NCI-H345 treated with DMSO at 0.1 percent for 48 hours (cell line): Measurements from ENCODE around the gene LPGAT1.

Source experiments
- DNase-seq: peaks from one replicate; lab custom pipeline; 2025; ENCODE audit not compliant: unreplicated experiment; lab: John Stamatoyannopoulos, UW

LPGAT1 gene

DNA sequence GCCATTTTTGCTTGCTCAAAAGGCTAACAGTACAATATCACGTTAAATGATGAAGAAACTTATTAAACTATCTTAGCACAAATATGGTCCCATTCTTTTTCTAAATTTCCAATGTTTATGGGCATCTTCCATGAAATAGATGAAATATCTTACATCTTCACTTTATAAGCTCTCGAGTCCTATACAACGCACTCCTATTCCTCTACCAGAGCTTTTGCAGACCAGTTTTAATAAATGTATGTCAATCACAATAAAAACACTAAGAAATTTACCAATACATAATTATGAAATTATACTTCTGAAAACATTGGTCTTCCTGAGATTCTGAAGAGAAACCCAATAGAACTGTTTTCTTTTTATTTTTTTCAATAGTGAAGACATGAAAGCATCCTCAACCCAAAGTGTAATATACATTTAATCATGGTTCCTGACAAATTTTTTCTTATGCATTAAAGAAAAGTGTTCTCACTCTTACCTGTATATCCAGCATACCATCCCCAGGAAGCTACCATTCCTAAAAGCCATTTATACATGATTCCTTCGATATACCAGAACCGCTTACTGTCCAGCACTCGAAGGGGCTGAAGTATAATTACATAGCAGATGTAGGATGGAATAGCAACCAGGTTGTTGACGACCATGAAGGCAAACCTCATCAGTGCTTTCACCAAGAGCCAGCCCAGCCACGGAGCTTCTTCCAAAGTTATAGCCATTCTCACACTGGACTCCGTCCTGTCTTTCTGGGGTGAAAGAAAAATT is 1.8 kb downstream of the LPGAT1 start:
- no peak for DNase-seq

GRCh38 chr1:211827051-211827450 is 3.5 kb downstream of the LPGAT1 start:
- no peak for DNase-seq

DNA sequence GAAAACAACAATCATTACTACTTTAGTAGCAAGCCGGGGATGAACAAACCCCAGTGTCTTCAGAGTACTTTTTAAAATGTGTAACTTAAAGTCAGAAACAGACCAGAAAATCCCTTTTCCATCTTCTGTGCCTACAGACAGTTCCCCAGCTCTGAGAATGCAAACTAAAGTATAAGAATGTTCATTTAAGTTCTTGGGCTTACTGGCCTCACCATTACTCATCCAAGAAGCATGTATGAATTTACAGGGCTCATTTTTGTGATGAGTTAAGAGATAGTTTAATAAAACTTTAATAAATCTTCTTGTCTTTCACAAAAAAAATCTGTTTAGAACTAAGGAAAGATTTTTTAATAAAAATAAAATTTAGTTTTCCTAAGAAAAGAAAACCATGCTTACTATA is 4.6 kb downstream of the LPGAT1 start:
- no peak for DNase-seq

DNA sequence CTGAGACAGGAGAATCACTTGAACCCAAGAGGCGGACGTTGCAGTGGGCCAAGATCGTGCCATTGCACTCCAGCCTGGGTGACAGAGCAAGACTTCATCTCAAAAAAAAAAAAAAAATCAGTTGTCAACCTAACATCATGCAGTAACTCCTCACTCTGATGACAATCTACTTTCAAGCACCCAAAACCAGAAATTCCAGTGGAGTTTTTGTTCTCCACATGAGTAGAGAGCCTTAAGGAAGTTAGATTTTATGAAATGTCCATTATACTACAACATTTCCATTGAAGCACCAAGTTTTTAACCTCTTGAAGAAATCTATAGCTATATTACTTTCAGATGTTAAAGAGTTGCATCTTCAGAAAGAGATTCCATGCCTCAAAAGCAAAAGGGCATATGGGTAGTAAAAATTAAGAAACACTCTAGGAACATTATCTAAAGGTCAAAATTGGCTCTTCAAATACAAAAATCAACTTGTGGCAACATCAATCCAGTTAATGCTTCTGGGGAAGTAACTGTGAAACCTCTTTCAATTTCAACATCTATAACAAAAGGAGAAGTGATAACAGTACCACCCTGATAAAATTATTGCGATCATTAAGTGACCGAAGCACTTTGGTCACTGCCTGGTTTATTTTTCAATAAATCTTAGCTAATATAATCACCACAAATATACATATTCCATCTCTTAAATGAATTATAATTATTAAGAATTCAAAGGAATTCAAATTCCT is 7.7 kb downstream of the LPGAT1 start:
- DNase-seq: no peak

DNA sequence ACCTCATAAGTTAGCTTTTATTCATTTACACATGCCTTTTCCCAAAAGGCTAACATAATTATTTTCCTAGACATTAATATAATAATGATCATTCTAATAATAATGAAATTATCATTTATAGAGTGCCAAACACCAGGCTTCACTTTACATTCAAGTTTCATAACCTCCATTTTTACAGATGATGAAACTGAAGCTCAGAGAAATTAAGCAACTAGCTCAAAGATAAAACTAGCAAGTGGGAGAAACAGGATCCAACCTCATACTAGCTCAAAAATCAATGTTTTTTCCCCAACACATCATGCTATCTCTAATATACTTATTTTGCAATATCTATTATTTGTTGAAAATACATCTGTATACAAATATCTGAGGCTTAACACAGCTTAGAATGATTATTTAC is 14.0 kb downstream of the LPGAT1 start:
- no peak for DNase-seq

DNA sequence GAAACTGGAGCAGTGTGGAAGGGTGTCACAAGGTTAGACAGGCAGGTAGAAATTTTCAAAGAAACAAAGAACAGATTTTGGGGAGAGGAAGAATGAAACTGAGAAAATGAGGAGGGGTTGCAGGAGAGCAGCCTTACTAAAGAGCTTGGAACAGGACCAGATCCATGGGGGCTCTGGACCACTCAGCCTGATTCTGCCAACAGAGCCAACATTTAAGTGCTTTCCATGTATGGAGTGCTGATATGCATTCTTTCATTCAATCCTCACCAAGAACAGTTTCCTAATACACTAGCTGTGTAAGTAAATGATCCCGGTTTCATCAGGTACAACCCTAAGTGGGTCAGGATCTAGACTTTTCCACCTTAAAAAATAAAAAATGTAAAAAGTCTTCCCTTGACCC is 16.2 kb downstream of the LPGAT1 start:
- no peak for DNase-seq

DNA sequence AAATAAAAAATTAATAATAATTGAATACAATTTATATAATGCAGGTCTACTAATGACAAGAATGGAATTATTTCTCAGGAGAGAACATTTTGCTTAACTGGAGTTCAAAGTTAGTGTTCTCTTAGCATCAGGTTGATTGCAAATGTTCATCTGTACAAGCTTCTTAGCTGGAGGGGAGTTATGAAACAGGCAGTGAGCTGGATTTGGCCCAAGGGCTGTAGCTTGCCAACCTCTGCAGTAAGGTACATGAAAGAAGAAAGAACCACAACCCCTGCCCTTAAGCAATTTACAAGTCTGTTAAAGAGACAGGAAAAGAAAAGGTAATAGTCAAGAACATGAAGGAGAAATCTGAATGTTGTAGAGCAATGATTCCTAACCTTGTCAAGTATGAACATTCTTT is 17.0 kb downstream of the LPGAT1 start:
- no peak for DNase-seq

DNA sequence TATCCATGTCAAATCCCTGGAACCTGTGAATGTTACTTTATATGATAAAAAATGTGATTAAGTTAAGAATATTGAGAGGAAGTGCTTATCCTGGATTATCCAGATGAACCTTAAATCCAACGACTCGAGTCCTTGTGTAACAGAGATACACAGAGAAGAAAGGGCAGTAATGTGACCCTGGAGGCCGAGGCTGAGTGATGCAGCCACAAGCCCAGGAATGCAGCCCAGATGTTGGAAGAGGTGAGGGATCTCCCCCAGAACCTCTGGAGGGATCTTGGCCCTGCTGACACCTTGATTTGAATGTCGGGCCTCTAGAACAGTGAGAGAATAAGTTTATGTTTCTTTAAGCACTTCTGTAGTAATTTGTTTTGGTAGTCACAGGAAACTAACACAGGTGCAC is 18.0 kb downstream of the LPGAT1 start:
- DNase-seq: no peak

DNA sequence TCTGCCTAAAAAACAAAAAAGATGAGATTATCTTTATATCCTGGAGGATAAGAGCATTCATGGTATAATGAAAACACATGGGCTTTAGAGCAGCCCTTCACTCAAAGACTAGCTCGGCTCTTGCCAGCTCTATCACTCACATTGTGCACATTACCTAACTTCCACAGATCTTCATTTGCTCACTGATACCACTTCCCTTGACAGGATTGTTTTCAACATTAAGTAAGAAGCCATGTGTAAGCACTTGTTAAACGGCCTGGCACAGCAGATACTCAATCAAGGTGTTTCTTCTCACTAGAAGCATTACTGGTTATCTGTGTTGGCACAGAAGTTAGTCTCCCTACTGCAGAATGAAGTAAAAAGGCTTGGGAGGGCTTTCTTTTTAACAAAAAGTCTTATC is 18.7 kb downstream of the LPGAT1 start:
- DNase-seq: no peak

DNA sequence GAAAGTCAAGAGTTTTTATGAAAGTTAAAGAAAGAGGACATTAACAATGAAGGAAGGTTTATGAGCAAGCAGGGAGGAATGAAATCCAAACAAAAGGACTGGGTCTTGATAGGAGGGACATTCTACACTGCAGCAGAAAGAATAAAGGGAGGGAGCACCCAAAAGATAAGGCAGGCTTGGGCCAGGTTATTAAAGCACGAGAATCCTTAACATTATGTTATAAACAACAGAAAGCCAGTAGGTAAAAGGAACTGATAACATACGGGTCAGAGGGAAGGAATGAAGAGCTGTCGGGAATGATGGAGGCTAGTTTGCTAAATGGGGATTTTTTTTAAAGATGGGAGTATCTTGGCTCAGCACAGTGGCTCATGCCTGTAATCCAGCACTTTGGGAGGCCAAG is 19.4 kb downstream of the LPGAT1 start:
- DNase-seq: no peak

GRCh38 chr1:211808475-211808874 is 22.1 kb downstream of the LPGAT1 start:
- no peak for DNase-seq

DNA sequence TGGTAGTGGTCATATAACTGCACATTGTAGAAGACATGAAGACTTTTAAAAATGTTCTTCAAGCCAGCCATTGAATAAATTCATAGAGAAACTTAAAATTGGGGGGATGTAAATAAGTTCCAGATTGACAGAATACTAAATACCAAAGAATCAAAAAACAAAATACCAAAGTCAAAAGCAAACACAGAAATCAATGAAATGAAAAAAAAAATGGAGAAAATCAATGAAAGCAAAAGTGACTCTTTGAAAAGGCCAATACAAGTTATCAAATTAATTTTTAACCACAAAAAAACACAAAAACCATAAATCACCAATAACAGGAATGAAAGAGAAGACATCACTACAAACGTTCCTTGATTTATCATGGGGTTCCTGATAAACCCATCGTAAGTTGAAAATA is 25.6 kb downstream of the LPGAT1 start:
- no peak for DNase-seq

GRCh38 chr1:211800925-211801607 is 29.5 kb downstream of the LPGAT1 start:
- DNase-seq: no peak

GRCh38 chr1:211797994-211798393 is 32.6 kb downstream of the LPGAT1 start:
- no peak for DNase-seq

DNA sequence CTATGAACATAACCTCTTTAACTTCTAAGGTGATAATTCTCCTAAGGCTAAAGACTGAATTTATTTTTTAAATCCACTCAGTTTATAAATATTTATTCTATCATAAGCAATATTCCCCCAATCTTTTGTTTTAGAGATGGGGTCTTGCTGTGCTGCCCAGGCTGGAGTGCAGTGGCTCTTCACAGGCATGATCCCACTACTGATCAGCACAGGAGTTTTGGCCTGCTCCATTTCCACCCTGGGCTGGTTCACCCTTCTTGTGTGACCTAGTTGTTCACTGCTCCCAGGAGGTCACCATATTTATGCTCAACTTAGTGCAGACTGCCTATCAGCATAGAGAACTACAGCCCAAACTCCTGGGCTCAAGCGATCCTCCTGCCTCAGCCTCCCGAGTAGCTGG is 38.6 kb downstream of the LPGAT1 start:
- DNase-seq: no peak

DNA sequence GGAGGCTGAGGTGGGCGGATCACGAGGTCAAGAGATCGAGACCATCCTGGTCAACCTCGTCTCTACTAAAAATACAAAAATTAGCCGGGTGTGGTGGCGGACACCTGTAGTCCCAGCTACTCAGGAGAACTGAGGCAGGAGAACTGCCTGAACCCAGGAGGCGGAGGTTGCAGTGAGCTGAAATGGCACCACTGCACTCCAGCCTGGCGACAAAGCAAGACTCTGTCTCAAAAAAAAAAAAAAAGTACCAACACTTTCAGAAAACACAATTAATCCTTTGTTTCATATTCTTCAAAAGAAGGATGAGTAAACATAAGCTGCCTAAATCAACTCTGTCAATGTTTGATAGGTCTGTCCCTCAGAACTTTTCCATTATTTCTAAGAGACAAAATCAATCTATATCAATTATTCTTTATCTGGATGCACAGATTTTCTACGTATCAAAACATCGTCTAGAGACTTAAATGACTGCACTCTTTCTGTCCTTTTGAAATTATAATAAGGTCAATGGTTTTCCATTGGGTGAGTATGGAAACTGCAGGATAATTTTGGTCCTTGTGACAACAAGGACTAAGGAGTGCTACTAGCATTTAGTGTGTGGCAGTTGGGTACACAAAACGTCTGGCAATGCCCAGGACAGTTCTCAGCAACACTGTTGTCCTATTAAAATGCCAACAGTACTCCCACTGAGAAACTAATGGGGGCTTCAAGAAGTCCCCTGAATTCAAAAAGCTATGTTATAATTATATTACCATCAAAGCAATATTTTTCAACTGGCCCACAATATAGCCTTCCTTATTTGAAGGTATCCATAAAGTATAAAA is 40.7 kb downstream of the LPGAT1 start:
- no peak for DNase-seq

DNA sequence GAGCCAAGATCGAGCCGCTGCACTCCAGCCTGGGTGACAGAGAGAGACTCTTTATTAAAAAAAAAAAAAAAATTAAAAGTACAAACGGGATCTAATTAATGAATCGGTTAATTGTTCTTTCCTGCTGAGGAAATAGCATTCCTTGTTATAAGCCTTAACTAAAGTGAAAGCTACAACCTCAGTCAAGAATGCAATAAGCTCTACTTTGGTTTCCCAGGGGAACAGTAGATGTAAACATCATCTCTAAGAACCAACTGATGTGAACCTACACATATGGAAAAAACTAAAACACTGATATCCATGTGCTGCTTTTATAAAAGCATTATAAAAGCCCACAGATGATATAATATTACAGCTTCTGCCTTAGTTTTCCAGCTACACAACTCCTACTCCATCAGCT is 41.9 kb downstream of the LPGAT1 start:
- no peak for DNase-seq

- DNase-seq: no peak
Observed at GRCh38 chr1:211783897-211784296, 46.7 kb downstream of the LPGAT1 start.

DNA sequence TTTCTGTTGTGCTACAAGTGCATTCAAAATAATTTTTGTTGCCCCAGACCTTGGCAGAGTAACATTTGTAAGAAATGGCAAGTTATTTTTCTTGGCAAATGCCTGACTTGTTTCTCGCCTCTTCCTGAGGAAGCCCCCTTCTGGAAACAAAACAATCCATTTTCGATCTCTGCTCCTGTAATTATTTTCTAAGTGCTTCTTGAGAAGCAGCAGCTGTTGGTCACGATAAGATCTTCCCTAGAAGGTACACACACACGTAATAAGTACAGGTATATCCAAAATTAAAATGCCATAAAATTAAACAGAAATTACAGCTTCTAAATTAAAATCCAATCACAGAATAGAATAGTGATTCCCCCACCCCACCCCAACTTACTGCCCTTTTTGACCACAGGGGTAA is 47.3 kb downstream of the LPGAT1 start:
- DNase-seq: no peak

- DNase-seq: no peak
Observed at GRCh38 chr1:211781260-211781659, 49.3 kb downstream of the LPGAT1 start.

GRCh38 chr1:211775170-211775569 is 55.4 kb downstream of the LPGAT1 start:
- no peak for DNase-seq
